Hippocampal formation (tissue), 2 donors: ENCODE measurements around the gene ITGB5.
"Not testable (repeated sequence)": the region's sequence is repeated elsewhere in the genome, so short reads cannot be mapped to it uniquely, and the experiment has no call there.

Experiments
- DNase-seq, 2 donors: peaks; one replicate each; lab custom pipeline; 2025; lab: John Stamatoyannopoulos, UW

ITGB5 gene

GRCh38 chr3:124786511-124787241 lies 100.5 kb downstream of the ITGB5 start:
- DNase-seq = peak in 1 of 2 donors; percentile 26

GRCh38 chr3:124785973-124786372 lies 101.2 kb downstream of the ITGB5 start:
- DNase-seq = no peak

- no peak for DNase-seq
These were observed 102.3 kb downstream of the ITGB5 start for GRCh38 chr3:124784686-124785382.

- no peak for DNase-seq
These were observed 103.5 kb downstream of the ITGB5 start for GRCh38 chr3:124783696-124784095.

GRCh38 chr3:124782377-124782712 lies 104.8 kb downstream of the ITGB5 start:
- not testable (repeated sequence) for DNase-seq

GRCh38 chr3:124781476-124782376 lies 105.4 kb downstream of the ITGB5 start:
- no peak for DNase-seq

- DNase-seq = peak; percentile 44 to 57
These were observed 106.2 kb downstream of the ITGB5 start for GRCh38 chr3:124780761-124781475.

GRCh38 chr3:124780356-124780755 lies 106.8 kb downstream of the ITGB5 start:
- DNase-seq = no peak

- DNase-seq = no peak
These were observed 107.4 kb downstream of the ITGB5 start for GRCh38 chr3:124779751-124780191.

GRCh38 chr3:124779116-124779515 lies 108.0 kb downstream of the ITGB5 start:
- no peak for DNase-seq

GRCh38 chr3:124777762-124778470 lies 109.2 kb downstream of the ITGB5 start:
- DNase-seq = no peak

- DNase-seq = no peak
These were observed 110.3 kb downstream of the ITGB5 start for GRCh38 chr3:124776856-124777255.

GRCh38 chr3:124775877-124776276 lies 111.3 kb downstream of the ITGB5 start:
- no peak for DNase-seq

- DNase-seq = no peak
These were observed 112.2 kb downstream of the ITGB5 start for GRCh38 chr3:124774841-124775402.

- no peak for DNase-seq
These were observed 112.8 kb downstream of the ITGB5 start for GRCh38 chr3:124774327-124774718.

- DNase-seq = no peak
These were observed 113.5 kb downstream of the ITGB5 start for GRCh38 chr3:124773351-124774326.

GRCh38 chr3:124772081-124772831 lies 114.9 kb downstream of the ITGB5 start:
- DNase-seq = peak; percentile 82 to 86

- DNase-seq = no peak
These were observed 116.1 kb downstream of the ITGB5 start for GRCh38 chr3:124771083-124771445.
